GM19351 (cell line): ENCODE results near the gene PLD1.
"Not testable (repeated sequence)": the region's sequence is repeated elsewhere in the genome, so short reads cannot be mapped to it uniquely, and the experiment has no call there.

Source experiments
- ATAC-seq: cut with Tn5 transposase; IDR thresholded peaks from one replicate; pipeline ENCODE4 v1.9.1; 2021; ENCODE audit warnings: mild to moderate bottlenecking, moderate library complexity; ENCODE audit not compliant: unreplicated experiment

The PLD1 gene

GRCh38 chr3:171821044-171821443 lies 10.8 kb upstream of the PLD1 start:
- no peak for ATAC-seq

GRCh38 chr3:171817074-171817800 lies 7.0 kb upstream of the PLD1 start:
- ATAC-seq, result no peak

DNA sequence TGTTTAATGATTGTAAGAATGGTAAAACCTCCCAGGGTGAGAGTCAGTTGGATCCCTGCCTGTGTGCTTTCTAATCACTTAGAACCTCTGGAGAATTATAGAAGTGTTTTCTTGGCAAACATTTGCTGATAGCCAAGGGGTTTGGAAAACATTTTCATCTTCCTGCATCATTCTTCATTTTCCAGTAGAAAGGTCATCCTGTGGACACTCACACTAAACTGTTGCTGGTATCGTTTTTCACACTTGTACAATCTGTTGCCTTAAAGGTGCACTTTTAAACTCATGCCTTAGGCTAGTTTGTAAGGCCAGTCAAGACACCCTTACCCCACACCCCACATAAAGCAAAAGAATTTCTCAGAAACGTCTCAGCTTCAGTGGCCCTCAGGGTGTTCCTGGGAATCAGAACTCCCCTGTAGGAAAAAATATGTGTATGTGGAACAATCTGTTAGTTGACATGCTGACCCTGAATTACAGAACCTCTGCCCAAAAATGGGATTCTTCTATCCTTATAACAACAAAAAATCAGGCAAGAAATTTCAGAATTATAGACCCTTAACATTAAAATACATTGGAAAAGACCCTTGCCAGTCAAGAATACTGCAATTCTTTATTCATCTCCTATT lies 5.8 kb upstream of the PLD1 start:
- ATAC-seq, result no peak

DNA sequence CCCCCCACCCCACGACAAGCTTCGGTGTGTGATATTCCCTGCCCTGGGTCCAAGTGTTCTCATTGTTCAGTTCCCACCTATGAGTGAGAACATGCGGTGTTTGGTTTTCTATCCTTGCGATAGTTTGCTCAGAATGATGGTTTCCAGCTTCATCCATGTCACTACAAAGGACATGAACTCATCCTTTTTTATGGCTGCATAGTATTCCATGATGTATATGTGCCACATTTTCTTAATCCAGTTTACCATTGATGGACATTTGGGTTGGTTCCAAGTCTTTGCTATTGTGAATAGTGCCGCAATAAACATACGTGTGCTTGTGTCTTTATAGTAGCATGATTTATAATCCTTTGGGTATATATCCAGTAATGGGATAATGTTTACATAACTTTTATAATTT lies 4.4 kb upstream of the PLD1 start:
- ATAC-seq, result not testable (repeated sequence)

DNA sequence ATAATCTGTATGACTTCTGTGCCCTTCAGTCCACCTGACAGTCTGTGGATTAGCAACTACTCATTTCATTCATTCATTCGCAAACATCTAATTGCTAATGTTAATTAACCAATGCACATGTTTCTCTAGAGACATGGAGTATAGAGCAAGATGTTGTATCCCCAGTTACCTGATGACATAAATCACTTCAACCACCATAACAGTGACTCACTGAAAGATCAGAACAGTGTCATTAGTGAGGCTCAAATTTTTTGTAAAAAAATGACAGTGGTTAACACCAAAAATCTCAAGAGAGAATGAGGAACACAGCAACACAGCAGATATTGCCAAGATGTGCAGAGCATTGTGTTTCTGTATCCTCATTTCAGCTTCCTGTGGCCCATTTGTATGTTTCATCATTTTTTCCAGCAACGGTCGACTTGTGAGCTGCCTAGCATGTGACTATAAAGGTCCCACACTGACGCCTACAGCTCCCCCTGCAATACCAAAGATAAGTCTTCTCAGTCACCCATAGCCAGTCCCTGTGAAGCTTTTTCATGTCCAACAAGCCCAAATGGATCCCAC lies 3.7 kb upstream of the PLD1 start:
- peak; percentile 41 for ATAC-seq

GRCh38 chr3:171813278-171813896 lies 3.1 kb upstream of the PLD1 start:
- ATAC-seq, result no peak

DNA sequence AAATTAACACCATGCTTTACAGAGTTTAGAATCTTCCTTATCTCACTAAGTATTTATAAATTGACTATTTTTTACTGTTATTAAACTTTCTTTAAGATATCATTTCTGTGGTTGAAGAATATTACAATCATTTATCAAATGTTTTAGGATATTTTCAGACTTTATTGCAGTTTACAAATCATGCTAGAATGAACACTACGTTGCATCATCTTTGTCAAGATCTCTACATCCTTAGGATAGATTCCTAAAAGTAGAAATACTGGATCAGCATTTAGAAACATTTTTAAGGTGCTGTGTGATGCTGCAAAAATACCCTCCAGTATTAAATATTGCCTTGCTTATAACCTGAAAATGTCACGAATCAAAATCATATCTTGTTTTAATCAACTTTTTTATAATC lies 2.5 kb upstream of the PLD1 start:
- ATAC-seq, result no peak

- no peak for ATAC-seq
These were observed 1.6 kb upstream of the PLD1 start for GRCh38 chr3:171811913-171812335.

DNA sequence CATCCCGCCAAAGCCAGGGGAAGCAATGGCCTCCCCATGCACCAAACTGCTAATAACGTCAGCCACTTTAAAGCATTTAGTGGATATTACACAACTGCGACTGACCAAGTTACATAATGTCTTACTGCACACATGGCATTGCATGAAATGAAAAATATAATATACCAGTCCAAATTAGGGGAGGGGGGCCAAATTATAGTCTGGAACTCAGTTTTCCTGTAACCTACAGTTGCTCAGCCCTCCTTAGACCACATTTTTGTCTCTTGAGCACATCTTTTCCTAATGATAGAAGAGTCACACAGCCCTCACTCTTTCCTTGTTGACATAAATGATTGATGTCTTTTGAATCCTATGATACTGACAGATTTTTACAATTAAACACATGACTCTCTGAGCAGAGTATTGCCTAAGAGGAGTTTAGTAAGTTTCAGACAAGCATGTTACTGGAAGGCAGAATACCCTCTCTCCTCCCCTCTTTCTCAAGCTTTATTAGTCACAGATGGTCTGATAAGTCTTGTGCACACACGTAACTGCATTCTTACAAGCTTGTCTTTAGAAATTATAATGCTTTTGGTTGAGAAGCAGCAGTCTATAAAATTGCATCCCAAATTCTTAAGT lies 1.1 kb upstream of the PLD1 start:
- no peak for ATAC-seq

- ATAC-seq, result no peak
These were observed 479 bp upstream of the PLD1 start for GRCh38 chr3:171810629-171811294.

GRCh38 chr3:171809611-171809860 lies 747 bp downstream of the PLD1 start:
- ATAC-seq, result peak; percentile 50

DNA sequence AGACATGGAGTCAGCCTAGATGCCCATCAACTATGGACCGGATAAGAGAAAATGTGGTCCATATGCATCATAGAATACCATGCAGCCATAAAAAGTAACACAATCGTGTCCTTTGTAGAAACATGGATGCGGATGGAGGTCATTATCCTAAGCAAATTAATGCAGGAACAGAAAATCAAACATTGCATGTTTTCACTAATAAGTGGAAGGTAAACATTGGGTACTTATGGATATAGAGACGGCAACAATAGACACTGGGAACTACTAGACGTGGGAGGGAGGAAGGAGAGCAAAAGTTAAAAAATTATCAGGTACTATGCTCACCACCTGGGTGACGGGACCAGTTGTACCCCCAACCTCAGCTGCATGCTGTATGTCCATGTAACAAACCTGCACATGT lies 2.5 kb downstream of the PLD1 start:
- ATAC-seq, result no peak

DNA sequence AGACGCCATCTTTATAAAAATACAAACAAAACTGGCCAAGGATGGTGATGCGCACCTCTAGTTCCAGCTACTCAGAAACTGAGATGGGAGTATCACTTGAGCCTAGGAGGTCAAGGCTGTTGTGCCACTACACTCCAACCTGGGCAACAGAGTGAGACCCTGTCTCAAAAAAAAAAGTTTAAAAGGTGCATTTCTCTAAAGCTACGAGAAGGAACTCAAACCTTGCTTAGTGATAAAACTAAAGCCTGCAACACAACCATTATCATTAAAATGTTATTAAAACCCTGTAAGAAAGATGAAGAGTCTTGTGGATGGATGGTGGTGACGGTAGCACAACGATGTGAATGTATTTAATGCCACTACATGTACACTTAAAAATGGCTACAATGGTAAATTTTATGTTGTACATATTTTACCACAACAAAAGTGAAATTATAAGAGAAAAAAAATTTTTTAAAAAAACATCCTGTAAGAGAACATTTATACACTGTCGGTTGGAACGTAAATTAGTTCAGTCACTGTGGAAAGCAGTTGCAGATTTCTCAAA lies 3.1 kb downstream of the PLD1 start:
- ATAC-seq, result no peak

DNA sequence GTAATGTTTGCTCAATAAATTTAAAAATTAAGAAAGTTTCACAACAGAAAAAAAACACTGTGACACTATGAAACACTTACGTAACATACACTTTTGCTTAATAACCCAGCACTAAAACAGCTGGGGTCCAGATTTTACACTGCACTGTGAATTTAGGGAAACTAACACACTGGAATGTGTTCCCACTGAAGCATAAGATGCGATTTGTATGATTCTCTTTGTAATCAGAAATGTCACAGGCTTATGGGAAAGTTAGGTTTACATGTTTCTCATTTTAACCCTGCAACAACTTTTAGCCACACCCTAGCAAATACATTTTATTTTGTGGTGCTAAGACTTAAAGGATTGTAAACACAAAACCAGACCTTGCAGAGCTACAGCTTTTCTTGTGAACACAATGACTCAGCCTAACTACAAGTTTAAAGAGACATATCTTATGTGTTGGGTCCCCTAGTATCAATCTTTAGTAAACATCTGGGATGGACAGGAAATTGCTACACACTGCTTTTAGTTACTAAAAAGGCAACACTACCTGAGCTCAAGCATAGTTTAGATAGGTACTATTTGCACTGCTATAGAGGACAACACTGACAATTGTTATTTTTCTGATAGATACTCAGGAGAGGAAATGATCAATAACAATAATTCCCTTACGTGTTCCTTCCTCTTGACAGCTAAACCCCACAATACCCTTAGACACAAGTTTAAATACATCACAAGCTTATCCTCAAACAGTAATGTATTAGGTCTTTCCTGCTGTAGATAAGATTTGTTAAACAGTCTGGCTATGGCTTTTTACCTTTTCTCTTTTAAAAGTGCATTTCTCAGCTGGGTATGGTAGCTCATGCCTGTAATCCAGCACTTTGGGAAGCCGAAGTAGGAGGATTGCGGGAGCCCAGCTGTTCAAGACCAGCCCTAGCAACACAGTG lies 3.8 kb downstream of the PLD1 start:
- ATAC-seq, result no peak

DNA sequence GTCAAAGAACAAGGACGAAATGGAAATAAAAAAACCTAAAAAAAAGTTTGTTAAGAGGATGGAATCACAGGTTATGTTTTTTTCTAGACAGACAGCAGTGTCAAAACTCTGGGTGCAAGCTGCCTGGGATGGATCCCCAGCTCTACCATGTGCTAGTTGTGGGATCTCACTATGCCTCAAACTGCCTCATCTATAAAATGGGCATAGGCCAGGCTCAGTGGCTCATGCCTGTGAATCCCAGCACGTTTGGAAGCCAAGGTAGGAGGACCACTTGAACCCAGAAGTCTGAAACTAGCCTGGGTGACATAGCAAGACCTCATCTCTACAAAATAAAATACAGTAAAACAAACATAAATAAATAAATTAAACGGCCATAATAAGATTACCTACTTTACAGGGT lies 4.6 kb downstream of the PLD1 start:
- no peak for ATAC-seq

- ATAC-seq, result no peak
These were observed 5.5 kb downstream of the PLD1 start for GRCh38 chr3:171804618-171805389.

GRCh38 chr3:171803044-171803443 lies 7.2 kb downstream of the PLD1 start:
- no peak for ATAC-seq

- ATAC-seq, result peak; percentile 73
These were observed 7.7 kb downstream of the PLD1 start for GRCh38 chr3:171802590-171802956.
